Measurements from ENCODE around the gene S100A9. TPM values are rescaled to one million over a fixed set of nuclear protein-coding genes. Genes with fewer than 3 reads are reported as not detected.

The S100A9 gene
- total and polyA plus RNA-seq, 2 experiments from 2014 or later, result 0.74 TPM; not detected in 1

GRCh38 chr1:153360592-153361479 lies 3.2 kb downstream of the S100A9 start:
- H3K4me1 ChIP-seq (ENCODE audit: low read depth), result peaks cover 41% of the 10 kb centered on the region
- peak in 1 of 2 donors; percentile 76 for DNase-seq (ENCODE audit: low read depth in 1 of 2, low spot score in 1 of 2)
- H3K36me3 ChIP-seq, result no peaks in the 10 kb centered on the region
- no peak overlapping the region for H3K4me3 ChIP-seq
- H3K27me3 ChIP-seq, result no peaks in the 10 kb centered on the region
- no peak for TF ChIP-seq CTCF (IDR thresholded peaks at IDR 0.05; ENCODE audit: low read depth, low read length)
- H3K27ac ChIP-seq, result peak overlapping the region; percentile 87
- H3K9me3 ChIP-seq (ENCODE audit: low read depth), result no peaks in the 10 kb centered on the region

- Histone ChIP-seq H3K27me3 (no peaks in the 10 kb centered on the region), H3K9me3 (ENCODE audit: low read depth) (no peaks in the 10 kb centered on the region), H3K36me3 (no peaks in the 10 kb centered on the region), H3K4me1 (ENCODE audit: low read depth) (peaks cover 41% of the 10 kb centered on the region), H3K4me3 (no peak overlapping the region), H3K27ac (peak overlapping the region; percentile 87)
- peak in 1 of 2 donors; percentile 65 for DNase-seq (ENCODE audit: low read depth in 1 of 2, low spot score in 1 of 2)
- no peak for TF ChIP-seq CTCF (IDR thresholded peaks at IDR 0.05; ENCODE audit: low read depth, low read length)
Measured at GRCh38 chr1:153361480-153362109, 3.9 kb downstream of the S100A9 start.

- no peaks in the 10 kb centered on the region for H3K9me3 ChIP-seq (ENCODE audit: low read depth)
- no peak overlapping the region for H3K4me3 ChIP-seq
- no peaks in the 10 kb centered on the region for H3K36me3 ChIP-seq
- H3K27ac ChIP-seq, result peak overlapping the region; percentile 87
- no peak for DNase-seq (ENCODE audit: low read depth in 1 of 2, low spot score in 1 of 2)
- peaks cover 41% of the 10 kb centered on the region for H3K4me1 ChIP-seq (ENCODE audit: low read depth)
- H3K27me3 ChIP-seq, result no peaks in the 10 kb centered on the region
- no peak for TF ChIP-seq CTCF (IDR thresholded peaks at IDR 0.05; ENCODE audit: low read depth, low read length)
Measured at GRCh38 chr1:153362187-153362775, 4.6 kb downstream of the S100A9 start.

- Histone ChIP-seq H3K9me3 (ENCODE audit: low read depth) (no peaks in the 10 kb centered on the region), H3K36me3 (no peaks in the 10 kb centered on the region)
- no peak for TF ChIP-seq CTCF (IDR thresholded peaks at IDR 0.05; ENCODE audit: low read depth, low read length)
Measured at GRCh38 chr1:153363641-153364040, 6.0 kb downstream of the S100A9 start.

GRCh38 chr1:153364156-153364555 lies 6.5 kb downstream of the S100A9 start:
- Histone ChIP-seq H3K4me3 (no peak overlapping the region), H3K9me3 (ENCODE audit: low read depth) (no peaks in the 10 kb centered on the region), H3K4me1 (ENCODE audit: low read depth) (peaks cover 44% of the 10 kb centered on the region), H3K27me3 (no peaks in the 10 kb centered on the region), H3K36me3 (no peaks in the 10 kb centered on the region), H3K27ac (no peak overlapping the region)
- no peak for DNase-seq (ENCODE audit: low read depth in 1 of 2, low spot score in 1 of 2)
- TF ChIP-seq CTCF (IDR thresholded peaks at IDR 0.05; ENCODE audit: low read depth, low read length), result no peak

More at GRCh38 chr1:153363641-153364040, 6.0 kb downstream of the S100A9 start:
- peaks cover 43% of the 10 kb centered on the region for H3K4me1 ChIP-seq (ENCODE audit: low read depth)
- H3K27ac ChIP-seq, result no peak overlapping the region
- DNase-seq (ENCODE audit: low read depth in 1 of 2, low spot score in 1 of 2), result no peak
- no peak overlapping the region for H3K4me3 ChIP-seq
- no peaks in the 10 kb centered on the region for H3K27me3 ChIP-seq
